OCI-LY3 (cell line): ENCODE data around the gene NKD2.

Source experiments
- CTCF ChIP-seq: fragments of 200-600, 300-600 bp; sonication (generic); IDR thresholded peaks from 2 replicates; pipeline ENCODE4 v1.5.1; 2014; ENCODE audit warnings: antibody characterized with exemption, low read length, low read depth
- EZH2phosphoT487 ChIP-seq: fragments of 200-600 bp; shearing (Covaris generic); IDR thresholded peaks from 2 replicates; pipeline ENCODE4 v1.6.1; 2018; ENCODE audit warnings: antibody characterized with exemption, mixed run types, low read depth

GRCh38 chr5:1074226-1074625 is 65.6 kb downstream of the NKD2 start:
- TF ChIP-seq CTCF (no peak), EZH2phosphoT487 (no peak)
